ENCODE results near the gene IL2RA.
"Not testable (repeated sequence)": the region's sequence is repeated elsewhere in the genome, so short reads cannot be mapped to it uniquely, and the experiment has no call there.

IL2RA gene

DNA sequence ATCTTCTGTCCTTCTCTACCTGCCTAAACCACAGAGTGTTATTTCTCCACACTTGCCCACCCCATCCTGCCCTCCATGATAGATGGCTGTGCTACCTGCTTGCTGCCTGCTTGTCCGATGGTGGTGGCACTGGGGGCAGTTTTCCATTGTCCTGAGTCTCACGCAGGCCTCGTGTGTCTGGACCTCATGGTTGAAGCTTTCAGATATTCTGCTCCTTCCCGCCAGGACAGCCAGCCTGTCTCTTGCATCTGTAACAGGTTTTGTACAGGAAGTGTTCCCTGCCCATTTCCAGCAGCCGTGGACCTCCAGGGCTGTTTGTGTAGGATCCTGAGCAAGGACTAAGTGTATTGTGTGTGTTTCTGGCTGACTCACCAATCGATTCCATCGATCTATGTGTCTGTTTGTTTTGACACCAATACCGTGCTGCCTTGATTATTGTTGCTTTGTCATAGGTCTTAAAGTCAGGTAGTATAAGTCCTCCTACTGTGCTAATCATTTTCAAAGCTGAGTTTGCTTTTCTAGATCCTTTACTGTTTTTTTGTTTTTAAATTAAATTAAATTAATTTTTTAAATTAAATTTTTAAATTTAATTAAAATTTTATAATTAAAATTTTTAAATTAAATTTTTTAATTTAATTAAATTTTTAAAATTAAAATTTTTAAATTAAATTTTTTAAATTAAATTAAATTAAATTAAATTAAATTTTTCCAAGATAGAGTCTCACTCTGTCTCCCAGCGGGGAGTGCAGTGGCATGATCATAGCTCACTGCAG, 93.3 kb downstream of the IL2RA start:
- H3K4me1 ChIP-seq (ENCODE audit: control insufficient read depth, low read depth, low read length): no peaks in the 10 kb centered on the region
- no peak overlapping the region for H3K27ac ChIP-seq (ENCODE audit: low read length)
- no peaks in the 10 kb centered on the region for H3K36me3 ChIP-seq (ENCODE audit: control insufficient read depth, low read depth, low read length)
- H3K9ac ChIP-seq (ENCODE audit: low read length): no peak overlapping the region
- H3K4me3 ChIP-seq (ENCODE audit: low read length): no peak overlapping the region
- H3K27me3 ChIP-seq (ENCODE audit: control insufficient read depth, insufficient read depth, low read length): no peaks in the 10 kb centered on the region
- H3K9me3 ChIP-seq (ENCODE audit: control insufficient read depth, low read depth, low read length): no peaks in the 10 kb centered on the region

DNA sequence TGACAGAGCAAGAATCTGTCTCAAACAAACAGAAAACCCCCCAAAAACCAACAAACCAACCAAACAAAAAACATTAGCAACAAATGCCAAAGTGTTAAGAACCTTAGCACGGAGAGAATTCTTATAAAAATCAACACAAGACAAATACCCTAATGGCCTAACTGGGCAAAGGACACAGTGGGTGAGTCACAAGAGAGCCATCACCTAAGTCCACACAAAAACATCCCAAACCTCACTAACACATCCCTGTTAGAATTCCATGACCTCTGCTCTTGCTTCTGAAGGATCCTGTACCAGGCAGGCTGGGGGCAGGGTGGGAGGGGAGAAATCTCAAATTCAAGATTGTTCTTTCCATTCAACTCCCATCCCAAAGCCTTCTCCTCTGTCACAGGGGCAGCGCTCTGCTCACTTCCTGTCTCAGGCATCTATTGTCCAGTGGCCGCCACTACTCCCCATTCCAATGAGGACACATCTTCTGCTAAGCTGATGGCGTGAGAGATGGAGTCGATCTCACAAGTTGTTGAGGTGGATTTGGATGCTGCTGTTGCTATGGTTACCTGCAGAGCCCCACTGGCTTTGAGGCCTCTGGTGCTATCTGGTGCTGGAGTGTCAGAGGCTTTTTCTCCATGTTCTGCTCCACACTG, 94.0 kb downstream of the IL2RA start:
- Histone ChIP-seq H3K4me1 (ENCODE audit: control insufficient read depth, low read depth, low read length) (no peaks in the 10 kb centered on the region), H3K36me3 (ENCODE audit: control insufficient read depth, low read depth, low read length) (no peaks in the 10 kb centered on the region), H3K9me3 (ENCODE audit: control insufficient read depth, low read depth, low read length) (no peaks in the 10 kb centered on the region), H3K27ac (ENCODE audit: low read length) (no peak overlapping the region), H3K27me3 (ENCODE audit: control insufficient read depth, insufficient read depth, low read length) (no peaks in the 10 kb centered on the region), H3K9ac (ENCODE audit: low read length) (no peak overlapping the region), H3K4me3 (ENCODE audit: low read length) (no peak overlapping the region)

GRCh38 chr10:5965266-5965665, 96.9 kb downstream of the IL2RA start:
- no peak overlapping the region for H3K27ac ChIP-seq (ENCODE audit: low read length)
- H3K36me3 ChIP-seq (ENCODE audit: control insufficient read depth, low read depth, low read length): no peaks in the 10 kb centered on the region
- no peak overlapping the region for H3K9ac ChIP-seq (ENCODE audit: low read length)
- no peaks in the 10 kb centered on the region for H3K9me3 ChIP-seq (ENCODE audit: control insufficient read depth, low read depth, low read length)
- H3K4me1 ChIP-seq (ENCODE audit: control insufficient read depth, low read depth, low read length): no peaks in the 10 kb centered on the region
- no peak overlapping the region for H3K4me3 ChIP-seq (ENCODE audit: low read length)
- H3K27me3 ChIP-seq (ENCODE audit: control insufficient read depth, insufficient read depth, low read length): no peaks in the 10 kb centered on the region

DNA sequence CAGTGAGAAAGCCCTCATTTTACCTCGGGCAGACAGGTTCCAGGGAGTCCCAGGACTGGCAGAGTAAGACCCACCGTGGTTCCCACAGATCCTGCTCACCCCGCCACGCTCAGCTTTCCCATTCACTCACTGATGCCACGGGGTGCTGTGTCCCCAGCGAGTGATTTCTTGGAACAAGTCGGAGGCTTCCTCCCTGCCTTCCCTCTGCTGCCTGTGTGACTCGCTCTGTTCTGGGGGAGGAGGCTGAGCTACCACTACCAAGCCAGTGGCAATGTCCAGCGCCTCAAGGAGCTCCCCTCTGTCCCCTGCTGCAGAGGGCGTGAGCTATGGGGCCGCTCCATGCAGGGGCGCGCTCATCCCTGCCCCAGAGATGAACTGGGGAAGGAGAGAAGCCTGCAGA, 97.4 kb downstream of the IL2RA start:
- no peaks in the 10 kb centered on the region for H3K36me3 ChIP-seq (ENCODE audit: control insufficient read depth, low read depth, low read length)
- H3K9ac ChIP-seq (ENCODE audit: low read length): no peak overlapping the region
- H3K4me3 ChIP-seq (ENCODE audit: low read length): no peak overlapping the region
- H3K27me3 ChIP-seq (ENCODE audit: control insufficient read depth, insufficient read depth, low read length): no peaks in the 10 kb centered on the region
- no peaks in the 10 kb centered on the region for H3K4me1 ChIP-seq (ENCODE audit: control insufficient read depth, low read depth, low read length)
- no peaks in the 10 kb centered on the region for H3K9me3 ChIP-seq (ENCODE audit: control insufficient read depth, low read depth, low read length)
- no peak overlapping the region for H3K27ac ChIP-seq (ENCODE audit: low read length)

GRCh38 chr10:5963591-5963990, 98.6 kb downstream of the IL2RA start:
- H3K4me1 ChIP-seq (ENCODE audit: control insufficient read depth, low read depth, low read length): no peaks in the 10 kb centered on the region
- H3K27ac ChIP-seq (ENCODE audit: low read length): no peak overlapping the region
- no peaks in the 10 kb centered on the region for H3K36me3 ChIP-seq (ENCODE audit: control insufficient read depth, low read depth, low read length)
- no peaks in the 10 kb centered on the region for H3K9me3 ChIP-seq (ENCODE audit: control insufficient read depth, low read depth, low read length)
- no peak overlapping the region for H3K9ac ChIP-seq (ENCODE audit: low read length)
- H3K27me3 ChIP-seq (ENCODE audit: control insufficient read depth, insufficient read depth, low read length): no peaks in the 10 kb centered on the region
- H3K4me3 ChIP-seq (ENCODE audit: low read length): no peak overlapping the region

DNA sequence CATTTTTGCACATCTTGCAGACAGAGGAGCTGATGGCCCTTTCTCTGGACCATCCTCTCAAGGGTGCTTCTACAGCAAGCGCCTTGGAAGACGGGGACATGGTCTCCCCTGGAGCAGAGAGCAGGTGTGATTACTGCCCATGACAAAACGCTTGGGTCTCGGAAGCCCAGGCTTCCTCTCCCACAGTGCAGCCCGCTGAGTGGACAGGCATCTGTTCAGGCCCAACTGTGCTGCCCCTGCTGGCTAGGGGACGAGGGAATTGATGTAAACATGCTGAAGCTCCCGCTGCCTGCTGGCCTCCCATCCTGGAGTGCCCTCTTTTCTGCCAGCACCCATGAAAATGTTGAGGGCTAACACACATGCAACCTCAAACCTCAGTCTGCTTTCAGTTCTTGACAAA, 99.1 kb downstream of the IL2RA start:
- Histone ChIP-seq H3K9me3 (ENCODE audit: control insufficient read depth, low read depth, low read length) (no peaks in the 10 kb centered on the region), H3K27ac (ENCODE audit: low read length) (no peak overlapping the region), H3K4me3 (ENCODE audit: low read length) (no peak overlapping the region), H3K9ac (ENCODE audit: low read length) (no peak overlapping the region), H3K27me3 (ENCODE audit: control insufficient read depth, insufficient read depth, low read length) (no peaks in the 10 kb centered on the region), H3K36me3 (ENCODE audit: control insufficient read depth, low read depth, low read length) (no peaks in the 10 kb centered on the region), H3K4me1 (ENCODE audit: control insufficient read depth, low read depth, low read length) (no peaks in the 10 kb centered on the region)

DNA sequence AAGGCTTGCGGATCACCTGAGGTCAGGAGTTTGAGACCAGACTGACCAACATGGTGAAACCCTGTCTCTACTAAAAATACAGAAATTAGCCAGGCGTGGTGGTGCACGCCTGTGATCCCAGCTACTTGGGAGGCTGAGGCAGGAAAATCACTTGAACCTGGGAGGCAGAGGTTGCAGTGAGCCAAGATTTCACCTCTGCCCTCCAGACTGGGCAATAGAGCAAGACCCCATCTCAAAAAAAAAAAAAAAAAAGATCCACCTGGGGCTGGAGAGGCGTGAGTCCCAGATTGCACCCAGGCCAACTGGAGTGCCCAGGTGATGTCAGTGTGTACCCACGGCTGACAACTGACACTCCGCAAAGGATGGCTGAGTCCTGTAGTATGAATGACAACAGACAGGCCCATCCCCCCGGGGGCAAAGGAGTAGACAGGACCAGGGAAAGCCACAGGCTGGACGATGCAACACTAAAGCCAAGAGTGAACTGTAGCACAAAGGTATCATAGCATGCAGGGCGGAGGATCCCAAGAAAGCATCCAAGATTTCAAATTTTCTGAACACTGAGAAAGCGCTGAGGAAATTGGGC, 99.7 kb downstream of the IL2RA start:
- not testable (repeated sequence) for H3K4me3 ChIP-seq (ENCODE audit: low read length); H3K4me1 ChIP-seq (ENCODE audit: control insufficient read depth, low read depth, low read length); H3K27ac ChIP-seq (ENCODE audit: low read length); H3K36me3 ChIP-seq (ENCODE audit: control insufficient read depth, low read depth, low read length); H3K9ac ChIP-seq (ENCODE audit: low read length); H3K9me3 ChIP-seq (ENCODE audit: control insufficient read depth, low read depth, low read length); H3K27me3 ChIP-seq (ENCODE audit: control insufficient read depth, insufficient read depth, low read length)

GRCh38 chr10:5961405-5962100, 100.6 kb downstream of the IL2RA start:
- H3K4me1 ChIP-seq (ENCODE audit: control insufficient read depth, low read depth, low read length): no peaks in the 10 kb centered on the region
- H3K9ac ChIP-seq (ENCODE audit: low read length): no peak overlapping the region
- no peak overlapping the region for H3K27ac ChIP-seq (ENCODE audit: low read length)
- H3K27me3 ChIP-seq (ENCODE audit: control insufficient read depth, insufficient read depth, low read length): no peaks in the 10 kb centered on the region
- no peak overlapping the region for H3K4me3 ChIP-seq (ENCODE audit: low read length)
- no peaks in the 10 kb centered on the region for H3K36me3 ChIP-seq (ENCODE audit: control insufficient read depth, low read depth, low read length)
- H3K9me3 ChIP-seq (ENCODE audit: control insufficient read depth, low read depth, low read length): no peaks in the 10 kb centered on the region

- not testable (repeated sequence) for H3K27ac ChIP-seq (ENCODE audit: low read length); H3K36me3 ChIP-seq (ENCODE audit: control insufficient read depth, low read depth, low read length); H3K27me3 ChIP-seq (ENCODE audit: control insufficient read depth, insufficient read depth, low read length); H3K9ac ChIP-seq (ENCODE audit: low read length); H3K4me1 ChIP-seq (ENCODE audit: control insufficient read depth, low read depth, low read length); H3K9me3 ChIP-seq (ENCODE audit: control insufficient read depth, low read depth, low read length); H3K4me3 ChIP-seq (ENCODE audit: low read length)
These were observed 101.2 kb downstream of the IL2RA start for GRCh38 chr10:5960973-5961275.

All from iPS-18a (cell line).